ENCODE results near the gene KCNH1. TPM values are rescaled to one million over a fixed set of nuclear protein-coding genes. Genes with fewer than 3 reads are reported as not detected.

Gene KCNH1
- total and polyA plus RNA-seq, 2 of the 4 experiments (the other 2 are of a cell fraction), result 0.27 to 0.54 TPM

DNA sequence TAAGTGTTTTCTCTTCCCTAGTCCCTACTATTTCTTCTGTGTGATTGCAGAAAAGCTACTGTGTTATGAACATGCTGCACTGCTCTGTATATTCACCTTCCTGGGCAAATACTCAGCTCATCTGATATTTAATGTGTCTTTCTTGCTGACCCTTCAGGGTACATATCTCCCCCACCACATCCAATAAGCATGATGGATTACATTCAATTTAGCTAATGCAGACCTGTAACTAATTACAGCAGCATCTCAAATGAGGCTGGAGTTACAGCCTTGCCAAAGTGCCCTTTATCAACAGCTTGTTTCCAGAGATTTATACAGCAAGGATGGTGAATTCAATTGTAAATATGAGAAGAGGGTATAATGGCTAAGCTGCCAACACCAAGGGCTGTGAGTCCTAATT, 144.0 kb downstream of the KCNH1 start:
- no peaks in the 10 kb centered on the region for H4K20me1 ChIP-seq (ENCODE audit: insufficient read depth, low read length)
- ChIA-PET CTCF (interaction anchor here (0.9 to 1.1 kb wide), 2 partner anchors 9 to 34 kb away, joined by 3 read pairs; no protein-coding TSS in a partner anchor), POLR2A (ENCODE audit: unreplicated experiment) (no interaction called here)
- H2BK15ac ChIP-seq (ENCODE audit: low read depth, low read length), result no peak overlapping the region
- H2AK5ac ChIP-seq (ENCODE audit: low read depth, low read length), result no peak overlapping the region
- no peak overlapping the region for H3K14ac ChIP-seq (replicated peaks; ENCODE audit: low read depth, low read length)
- H2AK9ac ChIP-seq (replicated peaks; ENCODE audit: low read depth, low read length, poor library complexity), result no peak overlapping the region
- H3K23ac ChIP-seq (ENCODE audit: low read depth, low read length), result no peak overlapping the region
- intact Hi-C loops (cut with micrococcal nuclease) (no loop called here), dilution Hi-C loops (cut with HindIII; ENCODE audit: low sequenced_read_pairs, unreplicated experiment) (no loop called here), in situ Hi-C loops (cut with MboI; ENCODE audit: low sequenced_read_pairs) (no loop called here)
- no peak overlapping the region for H4K91ac ChIP-seq (ENCODE audit: insufficient read depth, low read depth, low read length)
- H3K4me3 ChIP-seq (ENCODE audit: insufficient read depth, low read depth, low read length), result no peak overlapping the region
- H3K27ac ChIP-seq (ENCODE audit: insufficient read depth, low read length), result no peak overlapping the region
- no peak overlapping the region for H2AFZ ChIP-seq (replicated peaks; ENCODE audit: low read length, poor library complexity)
- H3K4ac ChIP-seq (ENCODE audit: low read depth, low read length), result no peak overlapping the region
- no peak overlapping the region for H2BK5ac ChIP-seq (ENCODE audit: low read depth, low read length, poor library complexity, severe bottlenecking)
- H3K18ac ChIP-seq (ENCODE audit: low read depth, low read length), result no peak overlapping the region
- H3K4me2 ChIP-seq (ENCODE audit: low read depth, low read length), result no peak overlapping the region
- H3K4me1 ChIP-seq (ENCODE audit: control insufficient read depth, insufficient read depth, low read length), result no peaks in the 10 kb centered on the region
- H3K56ac ChIP-seq (ENCODE audit: extremely low read depth, insufficient read depth, low read length), result no peak overlapping the region
- no peak overlapping the region for H4K8ac ChIP-seq (ENCODE audit: low read depth in 2 of 2, low read length in 2 of 2)
- no peak overlapping the region for H2BK120ac ChIP-seq (ENCODE audit: low read depth, low read length)
- no peak overlapping the region for H4K5ac ChIP-seq (ENCODE audit: low read depth, low read length)
- no peaks in the 10 kb centered on the region for H3K79me1 ChIP-seq (ENCODE audit: low read depth in 1 of 2, low read length in 2 of 2)
- no peaks in the 10 kb centered on the region for H3K27me3 ChIP-seq (ENCODE audit: control insufficient read depth, insufficient read depth, low read length)
- no peak for TF ChIP-seq MAZ (IDR thresholded peaks at IDR 0.05; ENCODE audit: borderline replicate concordance, low read depth, low read length)
- TF ChIP-seq MAFK (IDR thresholded peaks at IDR 0.05; ENCODE audit: low read depth, low read length), result no peak
- no peak for TF ChIP-seq CTCF (conservative IDR thresholded peaks at IDR 0.05; ENCODE audit: low read depth, low read length)
- TF ChIP-seq CHD1 (IDR thresholded peaks at IDR 0.05; ENCODE audit: low read depth, low read length), result no peak
- TF ChIP-seq FOS (IDR thresholded peaks at IDR 0.05; ENCODE audit: low read depth, low read length), result no peak
- no peak for TF ChIP-seq SMC3 (IDR thresholded peaks at IDR 0.05; ENCODE audit: low read depth, low read length)
- TF ChIP-seq RFX5 (IDR thresholded peaks at IDR 0.05; ENCODE audit: low read depth, low read length), result no peak
- TF ChIP-seq ELK1 (IDR thresholded peaks at IDR 0.05; ENCODE audit: borderline replicate concordance, low read depth, low read length), result no peak
- no peak for TF ChIP-seq NFE2L2 (IDR thresholded peaks at IDR 0.05; ENCODE audit: low read depth, low read length)
- no peak for TF ChIP-seq MXI1 (IDR thresholded peaks at IDR 0.05; ENCODE audit: borderline replicate concordance, low read depth, low read length)
- no peak for TF ChIP-seq CEBPB (IDR thresholded peaks at IDR 0.05; ENCODE audit: low read depth, low read length)
- TF ChIP-seq POLR2A (IDR thresholded peaks at IDR 0.05; ENCODE audit: low read depth, low read length), result no peak
- no peak for TF ChIP-seq RCOR1 (IDR thresholded peaks at IDR 0.05; ENCODE audit: insufficient replicate concordance, low read length)
- TF ChIP-seq BHLHE40 (IDR thresholded peaks at IDR 0.05; ENCODE audit: low read depth, low read length), result no peak
- no peak for TF ChIP-seq RAD21 (IDR thresholded peaks at IDR 0.05; ENCODE audit: low read length)
- no peak for DNase-seq
- no peak overlapping the region for H3K9ac ChIP-seq (ENCODE audit: low read depth, low read length)
- H3K9me1 ChIP-seq (ENCODE audit: insufficient read depth, low read length), result no peaks in the 10 kb centered on the region
- H3K36me3 ChIP-seq (ENCODE audit: control insufficient read depth, insufficient read depth, low read length), result no peaks in the 10 kb centered on the region
- ATAC-seq (ENCODE audit: low read depth), result no peak
- no peaks in the 10 kb centered on the region for H3K9me3 ChIP-seq (ENCODE audit: control insufficient read depth, insufficient read depth, low read length)
- no TSS peak for BruUV-seq (replicated peaks)
- no peak overlapping the region for H2BK20ac ChIP-seq (ENCODE audit: low read depth, low read length)
